HUES64 (cell line): ENCODE measurements around the gene TPRG1.

ENCODE experiments used
- H3K27ac ChIP-seq: 2 replicates; pipeline ENCODE4 v1.7.0; 2013; ENCODE audit warnings: low read depth, low read length, inconsistent platforms
- H3K27me3 ChIP-seq: 2 replicates; pipeline ENCODE4 v1.6.1; 2013; ENCODE audit warnings: mild to moderate bottlenecking, low read length; ENCODE audit not compliant: insufficient read depth
- H3K36me3 ChIP-seq: 2 replicates; pipeline ENCODE4 v1.6.1; 2013; ENCODE audit warnings: mild to moderate bottlenecking, low read length; ENCODE audit not compliant: insufficient read depth
- H3K4me1 ChIP-seq: 2 replicates; pipeline ENCODE4 v1.6.1; 2013; ENCODE audit warnings: mild to moderate bottlenecking, low read length, moderate library complexity; ENCODE audit not compliant: insufficient read depth
- H3K4me3 ChIP-seq: 2 replicates; pipeline ENCODE4 v1.5.1; 2013; ENCODE audit warnings: mild to moderate bottlenecking, low read length, moderate library complexity
- H3K9ac ChIP-seq: 2 replicates; pipeline ENCODE4 v1.6.1; 2013; ENCODE audit warnings: mild to moderate bottlenecking, low read depth, low read length
- H3K9me3 ChIP-seq: 2 replicates; pipeline ENCODE4 v1.6.1; 2013; ENCODE audit warnings: low read depth, low read length; ENCODE audit not compliant: insufficient read depth
- WGBS: fragments of 150-250, 120-280 bp; methylation state at CpG from one replicate; pipeline ENCODE4 v1.1.7; 2013; ENCODE audit warnings: missing lambda C conversion rate; 5-methylcytosine and 5-hydroxymethylcytosine counted together

TPRG1 gene

DNA sequence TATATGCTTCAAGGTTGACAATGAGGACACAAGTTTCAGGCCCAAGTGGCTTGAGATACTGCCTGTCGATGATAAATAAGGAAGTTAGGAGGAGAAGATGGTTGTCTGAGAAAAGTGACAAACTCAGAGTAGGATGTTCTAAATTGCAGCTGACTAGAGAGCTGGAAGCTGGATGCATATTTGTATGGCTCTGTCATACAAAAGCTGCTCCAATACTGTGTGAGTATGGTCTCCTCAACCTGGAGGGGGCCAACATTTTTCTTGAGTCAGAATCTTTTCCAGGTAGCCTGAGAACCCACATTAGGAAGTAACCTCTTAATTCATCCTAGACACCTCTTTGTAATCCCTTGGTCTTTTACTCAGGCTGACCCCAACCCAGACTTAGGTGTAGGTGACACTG, 28.4 kb upstream of the TPRG1 start:
- WGBS: 91% methylated on average over 1 of the region's 1 CpG
- no peak overlapping the region for H3K9ac ChIP-seq
- H3K4me1 ChIP-seq: peaks cover 5% of the 10 kb centered on the region
- no peaks in the 10 kb centered on the region for H3K27me3 ChIP-seq
- no peak overlapping the region for H3K27ac ChIP-seq
- H3K9me3 ChIP-seq: no peaks in the 10 kb centered on the region
- no peaks in the 10 kb centered on the region for H3K36me3 ChIP-seq
- no peak overlapping the region for H3K4me3 ChIP-seq

DNA sequence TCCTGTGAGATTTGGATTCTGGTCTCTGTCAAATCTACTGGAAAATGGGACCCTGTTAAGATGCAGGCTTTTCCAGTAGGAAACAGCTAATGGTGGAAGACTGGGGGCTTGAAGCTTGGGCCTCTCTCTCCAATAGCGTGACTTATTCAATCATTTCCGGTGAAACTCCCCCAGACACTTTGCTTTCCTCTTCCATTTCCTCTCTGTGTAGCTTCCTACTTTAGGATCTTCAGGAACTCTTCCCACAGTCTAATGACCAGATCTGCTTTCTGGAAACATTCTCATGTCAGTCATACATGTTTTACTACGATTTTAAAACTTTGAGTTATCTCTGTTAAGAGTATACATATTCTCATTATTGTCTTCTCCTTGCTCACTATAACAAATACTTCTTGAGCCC, 28.0 kb upstream of the TPRG1 start:
- no peak overlapping the region for H3K4me3 ChIP-seq
- H3K4me1 ChIP-seq: peaks cover 5% of the 10 kb centered on the region
- no peaks in the 10 kb centered on the region for H3K9me3 ChIP-seq
- H3K27ac ChIP-seq: no peak overlapping the region
- WGBS: 93% methylated on average over 3 of the region's 3 CpGs
- H3K36me3 ChIP-seq: no peaks in the 10 kb centered on the region
- H3K9ac ChIP-seq: no peak overlapping the region
- H3K27me3 ChIP-seq: no peaks in the 10 kb centered on the region

GRCh38 chr3:189144645-189145044, 27.1 kb upstream of the TPRG1 start:
- Histone ChIP-seq H3K4me1 (peaks cover 5% of the 10 kb centered on the region), H3K27ac (no peak overlapping the region), H3K9me3 (no peaks in the 10 kb centered on the region), H3K36me3 (no peaks in the 10 kb centered on the region), H3K9ac (no peak overlapping the region), H3K27me3 (no peaks in the 10 kb centered on the region), H3K4me3 (no peak overlapping the region)
- 92% methylated on average over 5 of the region's 5 CpGs for WGBS

DNA sequence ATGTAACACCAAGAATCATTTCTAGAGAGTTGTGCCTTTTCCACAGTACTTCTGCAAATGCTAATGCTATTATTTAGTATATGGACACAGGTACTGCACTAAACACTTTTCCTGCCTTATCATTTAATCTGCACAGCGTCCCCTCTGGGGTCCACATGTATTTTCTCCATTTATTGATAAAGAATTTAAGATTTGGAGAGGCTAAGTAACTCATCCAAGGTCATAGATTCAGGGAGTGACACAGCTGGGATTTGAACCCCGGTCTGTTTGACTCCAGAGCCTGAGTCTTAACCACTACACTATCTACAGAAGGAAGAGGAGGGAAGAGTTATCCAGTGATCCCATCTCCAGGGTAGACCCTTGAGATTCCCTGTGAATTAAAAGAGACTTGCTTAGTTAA, 24.9 kb upstream of the TPRG1 start:
- Histone ChIP-seq H3K4me3 (no peak overlapping the region), H3K36me3 (no peaks in the 10 kb centered on the region), H3K27ac (no peak overlapping the region), H3K27me3 (no peaks in the 10 kb centered on the region), H3K4me1 (peaks cover 5% of the 10 kb centered on the region), H3K9me3 (peaks cover 2% of the 10 kb centered on the region), H3K9ac (no peak overlapping the region)
- WGBS: 100% methylated on average over 1 of the region's 2 CpGs

DNA sequence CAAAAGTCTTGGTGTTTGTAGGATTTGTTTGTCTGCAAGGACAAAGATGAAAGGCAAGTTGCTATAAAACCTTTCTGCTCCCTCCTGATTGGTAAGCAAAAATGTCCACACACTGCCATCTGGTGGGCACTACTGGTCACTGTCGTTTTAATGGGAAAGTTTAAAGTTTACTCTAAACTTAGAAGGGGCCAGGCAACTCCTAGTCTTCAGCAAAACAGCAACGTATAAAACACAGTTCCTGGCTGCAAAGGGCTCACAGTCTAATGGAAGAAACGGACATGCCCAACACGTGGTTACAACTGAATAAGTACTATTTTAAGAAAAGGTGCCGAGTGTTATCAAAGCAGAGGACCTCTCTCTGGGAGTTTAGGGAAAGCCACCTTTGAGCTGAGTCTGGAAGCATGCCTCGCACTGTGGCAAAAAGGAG, 23.7 kb upstream of the TPRG1 start:
- H3K4me3 ChIP-seq: no peak overlapping the region
- peaks cover 5% of the 10 kb centered on the region for H3K4me1 ChIP-seq
- WGBS: 44% methylated on average over 6 of the region's 6 CpGs
- no peak overlapping the region for H3K9ac ChIP-seq
- H3K9me3 ChIP-seq: peaks cover 11% of the 10 kb centered on the region
- H3K27ac ChIP-seq: no peak overlapping the region
- no peaks in the 10 kb centered on the region for H3K27me3 ChIP-seq
- no peaks in the 10 kb centered on the region for H3K36me3 ChIP-seq

DNA sequence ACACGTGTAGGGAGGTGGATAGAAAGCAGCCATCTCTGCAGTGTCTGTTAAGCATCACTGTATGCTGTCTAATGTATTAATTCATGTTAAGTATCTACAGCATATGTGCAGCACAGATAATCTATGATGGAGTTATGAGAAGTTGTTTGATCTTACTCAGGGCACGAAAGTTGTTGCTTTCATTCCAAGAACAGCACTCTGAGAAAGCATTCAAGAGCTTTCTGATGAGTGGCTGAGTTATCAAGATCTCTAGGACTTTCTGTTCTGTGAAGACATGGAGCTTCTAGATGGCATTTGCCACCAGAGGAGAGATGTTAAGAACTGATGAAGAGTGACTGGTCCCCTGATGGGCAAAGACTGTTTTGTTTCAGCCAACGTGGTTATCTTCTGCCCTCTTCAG, 22.6 kb upstream of the TPRG1 start:
- 89% methylated on average over 3 of the region's 3 CpGs for WGBS
- Histone ChIP-seq H3K4me3 (no peak overlapping the region), H3K4me1 (peaks cover 5% of the 10 kb centered on the region), H3K36me3 (no peaks in the 10 kb centered on the region), H3K9me3 (peaks cover 13% of the 10 kb centered on the region), H3K27me3 (no peaks in the 10 kb centered on the region), H3K9ac (no peak overlapping the region), H3K27ac (no peak overlapping the region)

- no peaks in the 10 kb centered on the region for H3K36me3 ChIP-seq
- no peaks in the 10 kb centered on the region for H3K27me3 ChIP-seq
- no peak overlapping the region for H3K9ac ChIP-seq
- WGBS: 91% methylated on average over 11 of the region's 11 CpGs
- no peak overlapping the region for H3K4me3 ChIP-seq
- H3K9me3 ChIP-seq: peaks cover 5% of the 10 kb centered on the region
- H3K27ac ChIP-seq: no peak overlapping the region
- no peaks in the 10 kb centered on the region for H3K4me1 ChIP-seq
Observed at GRCh38 chr3:189157232-189158007, 14.4 kb upstream of the TPRG1 start.

GRCh38 chr3:189158034-189158433, 13.7 kb upstream of the TPRG1 start:
- H3K4me3 ChIP-seq: no peak overlapping the region
- WGBS: 95% methylated on average over 7 of the region's 7 CpGs
- H3K9me3 ChIP-seq: 0 out of 2 replicates have a peak, but pooled peaks cover 2% of the 10 kb centered on the region
- H3K27me3 ChIP-seq: no peaks in the 10 kb centered on the region
- no peak overlapping the region for H3K27ac ChIP-seq
- no peaks in the 10 kb centered on the region for H3K36me3 ChIP-seq
- no peak overlapping the region for H3K9ac ChIP-seq
- no peaks in the 10 kb centered on the region for H3K4me1 ChIP-seq

DNA sequence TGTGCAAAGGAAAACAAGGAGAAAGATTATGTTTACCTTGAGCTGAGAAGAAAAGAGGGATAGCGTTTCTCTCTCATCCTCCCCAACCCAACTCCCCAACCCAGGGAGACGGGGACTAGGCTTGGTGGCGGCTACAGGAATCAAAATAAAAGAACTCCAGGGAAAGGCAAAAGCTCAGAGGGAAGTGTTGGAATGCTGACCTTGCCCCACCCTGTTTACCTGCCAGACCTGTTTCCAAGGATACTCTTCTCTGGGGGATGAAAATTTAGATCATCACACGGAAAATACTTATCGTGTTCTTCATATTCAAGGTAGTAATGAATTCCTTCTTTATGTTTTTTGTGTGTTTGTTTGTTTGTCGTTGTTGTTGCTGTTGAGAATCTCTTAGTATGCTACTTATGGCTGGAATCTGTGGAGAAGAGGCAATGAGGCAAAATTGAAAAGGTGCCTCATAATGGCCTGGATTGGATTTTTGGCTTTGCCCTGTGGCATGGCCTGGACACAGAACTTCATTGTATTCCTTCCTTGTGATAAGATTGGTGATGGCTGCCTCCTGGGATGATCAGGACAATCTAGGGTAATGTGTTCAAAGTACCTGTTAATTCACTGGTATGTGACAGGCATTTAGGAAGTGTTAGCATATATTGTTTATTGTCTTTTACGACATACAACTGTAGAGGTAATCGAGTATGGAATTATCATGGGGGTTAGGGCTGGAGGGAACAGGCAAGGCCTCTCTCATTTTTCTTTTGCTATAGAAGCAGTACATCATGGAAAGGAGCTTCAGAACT, 11.1 kb upstream of the TPRG1 start:
- Histone ChIP-seq H3K4me1 (no peaks in the 10 kb centered on the region), H3K36me3 (no peaks in the 10 kb centered on the region), H3K9me3 (no peaks in the 10 kb centered on the region), H3K27ac (no peak overlapping the region), H3K27me3 (no peaks in the 10 kb centered on the region), H3K4me3 (no peak overlapping the region), H3K9ac (no peak overlapping the region)
- 92% methylated on average over 7 of the region's 8 CpGs for WGBS

GRCh38 chr3:189165092-189165612, 6.6 kb upstream of the TPRG1 start:
- Histone ChIP-seq H3K9ac (no peak overlapping the region), H3K9me3 (no peaks in the 10 kb centered on the region), H3K27ac (no peak overlapping the region), H3K4me1 (no peaks in the 10 kb centered on the region), H3K27me3 (no peaks in the 10 kb centered on the region), H3K4me3 (no peak overlapping the region), H3K36me3 (no peaks in the 10 kb centered on the region)
- WGBS: 94% methylated on average over 6 of the region's 6 CpGs

GRCh38 chr3:189166321-189166720, 5.5 kb upstream of the TPRG1 start:
- Histone ChIP-seq H3K4me1 (no peaks in the 10 kb centered on the region), H3K9ac (no peak overlapping the region), H3K36me3 (no peaks in the 10 kb centered on the region), H3K9me3 (no peaks in the 10 kb centered on the region), H3K4me3 (no peak overlapping the region), H3K27me3 (no peaks in the 10 kb centered on the region), H3K27ac (no peak overlapping the region)
- WGBS: 85% methylated on average over 4 of the region's 5 CpGs
